GM12801 (cell line): ENCODE data around the gene SLC17A6.

ENCODE experiments used
- CTCF ChIP-seq: IDR thresholded peaks from one replicate; pipeline ENCODE4 v1.5.1; 2011; ENCODE audit warnings: control low read depth; ENCODE audit not compliant: insufficient read length; ENCODE audit errors: extremely low read depth

The SLC17A6 gene

DNA sequence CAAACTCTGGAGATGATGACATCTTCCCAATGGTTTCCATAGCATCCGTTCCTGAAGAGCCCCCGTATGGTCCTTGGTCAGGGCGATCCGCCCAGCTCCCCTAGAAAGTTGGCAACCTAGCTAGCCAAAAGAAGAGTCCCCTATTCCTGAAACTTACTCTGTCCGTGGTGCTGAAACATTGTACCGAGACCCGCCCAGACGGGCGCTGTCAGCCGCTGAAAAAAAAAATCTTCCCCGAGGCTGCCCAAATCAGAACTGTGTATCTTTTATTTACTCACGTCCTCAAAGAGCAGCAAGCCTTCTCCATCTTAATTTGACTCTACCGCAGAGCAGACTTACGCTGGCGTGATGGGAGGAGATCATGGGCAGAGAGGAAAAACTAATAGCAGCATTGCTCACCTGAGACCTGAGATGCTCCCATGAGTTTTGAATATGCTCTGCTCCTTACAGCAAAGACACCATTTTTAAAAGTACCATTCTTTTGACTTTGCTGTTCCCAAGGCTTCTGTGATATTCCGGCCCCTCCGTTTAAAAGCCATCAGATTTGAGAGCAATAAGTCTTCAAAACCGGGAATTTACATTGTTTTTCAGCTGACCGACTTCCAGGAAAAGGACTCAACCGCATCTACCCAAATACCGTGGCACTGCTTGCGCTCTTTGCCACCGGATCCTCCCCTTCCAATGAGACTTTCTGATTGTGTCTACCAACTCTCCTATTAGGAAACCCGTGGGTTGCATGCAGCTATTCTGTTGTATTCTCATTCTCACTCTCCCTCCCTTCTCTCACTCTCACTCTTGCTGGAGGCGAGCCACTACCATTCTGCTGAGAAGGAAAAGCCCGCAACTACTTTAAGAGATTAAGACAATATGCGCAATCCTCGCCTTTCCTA lies at the start of gene SLC17A6:
Gene SLC17A6, plus strand, starts transcription at position 786 of the 890 bp plus-strand sequence. CDS start 153 bp downstream, outside the sequence.
- no peak for TF ChIP-seq CTCF

- TF ChIP-seq CTCF, result no peak
These were observed 35.8 kb upstream of the SLC17A6 start for GRCh38 chr11:22302368-22302767.

GRCh38 chr11:22304337-22304961 lies 33.7 kb upstream of the SLC17A6 start:
- TF ChIP-seq CTCF, result no peak

DNA sequence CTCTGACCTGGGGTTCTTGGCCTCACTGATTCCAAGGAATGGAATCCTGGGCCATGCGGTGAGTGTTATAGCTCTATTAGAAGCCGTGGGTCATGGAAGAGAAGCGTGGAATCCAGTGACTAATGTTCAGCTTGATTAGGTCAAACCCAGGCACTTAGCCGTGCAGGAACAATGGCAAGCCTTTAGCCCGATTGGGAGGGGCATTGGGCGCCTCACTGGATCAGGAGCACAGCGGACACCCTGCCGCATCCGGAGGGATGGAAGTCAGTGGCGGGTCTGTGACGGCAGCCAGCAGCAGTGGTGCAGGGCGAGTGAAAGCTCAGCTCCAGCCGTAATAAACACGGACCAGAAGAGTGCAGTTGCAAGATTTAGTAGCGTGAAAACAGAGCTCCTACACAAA lies 20.5 kb upstream of the SLC17A6 start:
- TF ChIP-seq CTCF, result no peak

- no peak for TF ChIP-seq CTCF
These were observed 6.4 kb upstream of the SLC17A6 start for GRCh38 chr11:22331771-22332170.

DNA sequence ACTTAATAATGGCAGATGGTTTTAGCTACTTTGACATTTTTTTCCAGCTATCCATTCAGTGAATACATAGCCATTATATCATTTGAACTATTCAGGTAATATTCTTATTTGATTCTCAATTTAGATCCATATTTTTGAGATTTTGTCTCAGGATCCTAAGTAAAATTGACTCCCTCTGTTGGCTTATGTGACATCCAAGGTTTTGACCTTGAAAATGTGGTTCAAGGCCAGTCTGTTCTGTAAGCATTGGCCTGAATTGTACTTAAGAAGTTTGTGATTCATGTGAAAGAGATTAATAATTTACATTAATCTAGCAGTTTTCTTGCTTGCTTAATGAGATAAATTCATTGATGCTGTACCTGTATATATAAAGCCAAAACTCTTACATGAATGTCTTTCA lies 1.6 kb upstream of the SLC17A6 start:
- TF ChIP-seq CTCF, result no peak

DNA sequence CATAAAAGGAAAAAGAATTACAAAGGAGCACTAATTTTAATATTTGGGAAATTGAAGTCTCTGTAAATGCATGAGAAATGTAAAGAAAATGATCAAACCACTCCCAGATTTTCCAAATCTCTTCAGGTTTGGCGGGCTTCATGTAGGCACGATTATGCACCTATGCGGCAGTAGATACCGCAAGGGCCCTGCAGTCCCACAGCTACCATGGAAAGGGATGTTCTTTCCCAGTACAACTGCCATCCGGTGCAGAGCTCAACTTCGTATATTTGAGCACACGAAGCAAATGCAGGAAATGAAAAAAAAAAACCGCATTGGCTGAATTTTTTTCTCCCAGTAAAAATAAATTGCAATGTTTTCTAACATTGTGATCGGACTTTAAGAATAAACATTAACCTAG lies 1.4 kb downstream of the SLC17A6 start:
- TF ChIP-seq CTCF, result no peak
